ENCODE results near the gene MUC4.

DNA sequence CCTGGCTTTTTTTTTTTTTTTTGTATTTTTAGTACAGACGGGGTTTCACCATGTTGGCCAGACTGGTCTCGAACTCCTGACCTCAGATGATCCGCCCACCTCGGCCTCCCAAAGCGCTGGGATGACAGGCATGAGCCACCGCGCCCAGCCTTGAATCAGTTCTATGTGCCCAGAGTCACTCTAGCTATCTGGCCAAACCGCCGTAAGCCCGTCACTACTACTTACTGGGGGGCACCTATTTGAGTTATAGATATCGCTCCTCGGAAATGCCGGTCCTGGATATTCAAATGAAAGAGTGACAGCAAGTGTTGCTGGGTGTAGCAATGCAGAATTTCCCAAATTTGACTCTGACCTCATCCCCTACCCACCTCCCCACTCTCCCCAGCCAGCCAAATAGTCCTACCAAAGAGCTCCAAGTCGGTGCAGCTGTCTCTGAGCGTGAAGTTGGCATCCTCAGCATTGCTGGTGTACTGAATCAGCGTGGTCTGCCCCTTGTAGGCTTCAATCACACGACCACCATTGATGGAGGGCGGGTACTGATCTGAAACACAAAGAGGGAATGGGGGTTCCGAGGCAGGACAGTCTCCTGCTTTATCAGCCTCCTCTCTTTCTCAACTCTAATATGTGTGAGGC is 52.9 kb downstream of the MUC4 start:
- TF ChIP-seq, protein P1, sequence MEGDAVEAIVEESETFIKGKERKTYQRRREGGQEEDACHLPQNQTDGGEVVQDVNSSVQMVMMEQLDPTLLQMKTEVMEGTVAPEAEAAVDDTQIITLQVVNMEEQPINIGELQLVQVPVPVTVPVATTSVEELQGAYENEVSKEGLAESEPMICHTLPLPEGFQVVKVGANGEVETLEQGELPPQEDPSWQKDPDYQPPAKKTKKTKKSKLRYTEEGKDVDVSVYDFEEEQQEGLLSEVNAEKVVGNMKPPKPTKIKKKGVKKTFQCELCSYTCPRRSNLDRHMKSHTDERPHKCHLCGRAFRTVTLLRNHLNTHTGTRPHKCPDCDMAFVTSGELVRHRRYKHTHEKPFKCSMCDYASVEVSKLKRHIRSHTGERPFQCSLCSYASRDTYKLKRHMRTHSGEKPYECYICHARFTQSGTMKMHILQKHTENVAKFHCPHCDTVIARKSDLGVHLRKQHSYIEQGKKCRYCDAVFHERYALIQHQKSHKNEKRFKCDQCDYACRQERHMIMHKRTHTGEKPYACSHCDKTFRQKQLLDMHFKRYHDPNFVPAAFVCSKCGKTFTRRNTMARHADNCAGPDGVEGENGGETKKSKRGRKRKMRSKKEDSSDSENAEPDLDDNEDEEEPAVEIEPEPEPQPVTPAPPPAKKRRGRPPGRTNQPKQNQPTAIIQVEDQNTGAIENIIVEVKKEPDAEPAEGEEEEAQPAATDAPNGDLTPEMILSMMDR (conservative IDR thresholded peaks at IDR 0.05; ENCODE audit: low read depth, low read length): no peak
- TF ChIP-seq EZH2 (IDR thresholded peaks at IDR 0.05; ENCODE audit: low read length, unreplicated experiment): no peak
- no peak for TF ChIP-seq EZH2phosphoT487 (IDR thresholded peaks at IDR 0.05; ENCODE audit: borderline replicate concordance, low read length)
